Measurements from ENCODE around the gene CDX1.

CDX1 gene

GRCh38 chr5:150217873-150218692 lies 51.5 kb downstream of the CDX1 start:
- Mint-ChIP-seq H3K27ac (peak overlapping the region in 2 of 3 experiments; percentile 21 to 51), H3K27me3 (ENCODE audit: low read depth) (peaks cover 8% of the 10 kb centered on the region), H3K36me3 (ENCODE audit: low read depth) (no peaks in the 10 kb centered on the region), H3K4me3 (no peak overlapping the region), H3K4me1 (peaks cover 38% of the 10 kb centered on the region), H3K9me3 (no peaks in the 10 kb centered on the region)
- TF ChIP-seq CTCF (IDR thresholded peaks at IDR 0.05; ENCODE audit: unreplicated experiment in 3 of 3) = peak; percentile 92 to 95 (median 92)

GRCh38 chr5:150218693-150219035 lies 52.1 kb downstream of the CDX1 start:
- peaks cover 33% of the 10 kb centered on the region for H3K4me1 Mint-ChIP-seq
- H3K27ac Mint-ChIP-seq = no peak overlapping the region
- H3K4me3 Mint-ChIP-seq = no peak overlapping the region
- H3K27me3 Mint-ChIP-seq (ENCODE audit: low read depth) = peaks cover 8% of the 10 kb centered on the region
- H3K36me3 Mint-ChIP-seq (ENCODE audit: low read depth) = no peaks in the 10 kb centered on the region
- no peak for TF ChIP-seq CTCF (IDR thresholded peaks at IDR 0.05; ENCODE audit: unreplicated experiment in 3 of 3)
- no peaks in the 10 kb centered on the region for H3K9me3 Mint-ChIP-seq

- TF ChIP-seq CTCF (IDR thresholded peaks at IDR 0.05; ENCODE audit: unreplicated experiment in 3 of 3) = no peak
- no peaks in the 10 kb centered on the region for H3K9me3 Mint-ChIP-seq
These were observed 52.6 kb downstream of the CDX1 start for GRCh38 chr5:150219142-150219541.

GRCh38 chr5:150219861-150220260 lies 53.3 kb downstream of the CDX1 start:
- TF ChIP-seq CTCF (IDR thresholded peaks at IDR 0.05; ENCODE audit: unreplicated experiment in 3 of 3) = no peak
- no peak overlapping the region for H3K4me3 Mint-ChIP-seq
- no peaks in the 10 kb centered on the region for H3K36me3 Mint-ChIP-seq (ENCODE audit: low read depth)
- no peak overlapping the region for H3K27ac Mint-ChIP-seq
- peaks cover 8% of the 10 kb centered on the region for H3K27me3 Mint-ChIP-seq (ENCODE audit: low read depth)
- H3K9me3 Mint-ChIP-seq = no peaks in the 10 kb centered on the region
- peaks cover 23% of the 10 kb centered on the region for H3K4me1 Mint-ChIP-seq

More at GRCh38 chr5:150219142-150219541, 52.6 kb downstream of the CDX1 start:
- peaks cover 8% of the 10 kb centered on the region for H3K27me3 Mint-ChIP-seq (ENCODE audit: low read depth)
- H3K27ac Mint-ChIP-seq = no peak overlapping the region
- peaks cover 28% of the 10 kb centered on the region for H3K4me1 Mint-ChIP-seq
- no peaks in the 10 kb centered on the region for H3K36me3 Mint-ChIP-seq (ENCODE audit: low read depth)
- no peak overlapping the region for H3K4me3 Mint-ChIP-seq

- Mint-ChIP-seq H3K27ac (no peak overlapping the region), H3K9me3 (no peaks in the 10 kb centered on the region), H3K27me3 (ENCODE audit: low read depth) (peaks cover 5% of the 10 kb centered on the region), H3K4me3 (no peak overlapping the region), H3K36me3 (ENCODE audit: low read depth) (no peaks in the 10 kb centered on the region), H3K4me1 (peaks cover 17% of the 10 kb centered on the region)
- no peak for TF ChIP-seq CTCF (IDR thresholded peaks at IDR 0.05; ENCODE audit: unreplicated experiment in 3 of 3)
These were observed 54.9 kb downstream of the CDX1 start for GRCh38 chr5:150221471-150221870.

GRCh38 chr5:150222906-150223305 lies 56.3 kb downstream of the CDX1 start:
- H3K36me3 Mint-ChIP-seq (ENCODE audit: low read depth) = no peaks in the 10 kb centered on the region
- no peak overlapping the region for H3K27ac Mint-ChIP-seq
- no peaks in the 10 kb centered on the region for H3K27me3 Mint-ChIP-seq (ENCODE audit: low read depth)
- peaks cover 4% of the 10 kb centered on the region for H3K4me1 Mint-ChIP-seq
- TF ChIP-seq CTCF (IDR thresholded peaks at IDR 0.05; ENCODE audit: unreplicated experiment in 3 of 3) = no peak
- no peaks in the 10 kb centered on the region for H3K9me3 Mint-ChIP-seq
- no peak overlapping the region for H3K4me3 Mint-ChIP-seq
